ENCODE measurements around the gene LDB2.

LDB2 gene

GRCh38 chr4:16764622-16765021, 133.8 kb downstream of the LDB2 start:
- ChIA-PET CTCF (interaction anchor here (0.6 kb wide), 1 partner anchor 499 kb away, joined by 3 read pairs; no protein-coding TSS in a partner anchor), POLR2A (no interaction called here)
- no peak for DNase-seq (ENCODE audit: extremely low spot score)
- TF ChIP-seq SUZ12 (IDR thresholded peaks at IDR 0.05) (no peak), ZNF384 (IDR thresholded peaks at IDR 0.05) (no peak), CTBP1 (IDR thresholded peaks at IDR 0.05; ENCODE audit: borderline replicate concordance) (no peak), FOXK2 (IDR thresholded peaks at IDR 0.05) (no peak), FOXM1 (IDR thresholded peaks at IDR 0.05; ENCODE audit: borderline replicate concordance) (no peak), PKNOX1 (IDR thresholded peaks at IDR 0.05) (no peak), BHLHE40 (IDR thresholded peaks at IDR 0.05; ENCODE audit: borderline replicate concordance) (no peak), ELF4 (IDR thresholded peaks at IDR 0.05) (no peak)

- ChIA-PET POLR2A (no interaction called here), CTCF (interaction anchor here (0.6 kb wide), 1 partner anchor 465 kb away, joined by 5 read pairs; no protein-coding TSS in a partner anchor)
- TF ChIP-seq PKNOX1 (IDR thresholded peaks at IDR 0.05), result no peak
- TF ChIP-seq LEF1 (IDR thresholded peaks at IDR 0.05; ENCODE audit: borderline replicate concordance), result no peak
- no peak for TF ChIP-seq TARDBP (IDR thresholded peaks at IDR 0.05)
- TF ChIP-seq ARNT (IDR thresholded peaks at IDR 0.05), result no peak
- TF ChIP-seq SP1 (IDR thresholded peaks at IDR 0.05), result no peak
- TF ChIP-seq ZNF384 (IDR thresholded peaks at IDR 0.05), result no peak
- no peak for TF ChIP-seq NFRKB (IDR thresholded peaks at IDR 0.05)
- no peak for TF ChIP-seq CTBP1 (IDR thresholded peaks at IDR 0.05; ENCODE audit: borderline replicate concordance)
- TF ChIP-seq FOXK2 (IDR thresholded peaks at IDR 0.05), result no peak
- no peak for TF ChIP-seq BHLHE40 (IDR thresholded peaks at IDR 0.05; ENCODE audit: borderline replicate concordance)
- no peak for TF ChIP-seq ELF4 (IDR thresholded peaks at IDR 0.05)
- TF ChIP-seq L3MBTL2 (conservative IDR thresholded peaks at IDR 0.05), result no peak
- TF ChIP-seq FOXA1 (IDR thresholded peaks at IDR 0.05), result no peak
- TF ChIP-seq HDGF (IDR thresholded peaks at IDR 0.05; ENCODE audit: borderline replicate concordance), result no peak
- no peak for DNase-seq (ENCODE audit: extremely low spot score)
Observed at GRCh38 chr4:16760617-16761363, 137.7 kb downstream of the LDB2 start.

- no peak for TF ChIP-seq ZNF384 (IDR thresholded peaks at IDR 0.05)
- no peak for DNase-seq (ENCODE audit: extremely low spot score)
- ChIA-PET POLR2A (no interaction called here), CTCF (no interaction called here)
Observed at GRCh38 chr4:16759931-16760582, 138.4 kb downstream of the LDB2 start.

- DNase-seq (ENCODE audit: extremely low spot score), result no peak
- TF ChIP-seq HDGF (IDR thresholded peaks at IDR 0.05; ENCODE audit: borderline replicate concordance) (no peak), BHLHE40 (IDR thresholded peaks at IDR 0.05; ENCODE audit: borderline replicate concordance) (no peak), SUZ12 (IDR thresholded peaks at IDR 0.05) (no peak), LEF1 (IDR thresholded peaks at IDR 0.05; ENCODE audit: borderline replicate concordance) (no peak), ELF4 (IDR thresholded peaks at IDR 0.05) (no peak), NFRKB (IDR thresholded peaks at IDR 0.05) (no peak), L3MBTL2 (conservative IDR thresholded peaks at IDR 0.05) (no peak), FOXK2 (IDR thresholded peaks at IDR 0.05) (no peak), ARNT (IDR thresholded peaks at IDR 0.05) (no peak), ZNF384 (IDR thresholded peaks at IDR 0.05) (no peak), FOXA1 (IDR thresholded peaks at IDR 0.05) (no peak), SP1 (IDR thresholded peaks at IDR 0.05) (no peak), TARDBP (IDR thresholded peaks at IDR 0.05) (no peak), CTBP1 (IDR thresholded peaks at IDR 0.05; ENCODE audit: borderline replicate concordance) (no peak), FOXM1 (IDR thresholded peaks at IDR 0.05; ENCODE audit: borderline replicate concordance) (no peak), PKNOX1 (IDR thresholded peaks at IDR 0.05) (no peak)
- POLR2A ChIA-PET, result no interaction called here
- CTCF ChIA-PET, result no interaction called here
Observed at GRCh38 chr4:16758816-16759215, 139.6 kb downstream of the LDB2 start.

- POLR2A ChIA-PET, result no interaction called here
Observed at GRCh38 chr4:16758255-16758654, 140.2 kb downstream of the LDB2 start.

More at GRCh38 chr4:16758255-16758654, 140.2 kb downstream of the LDB2 start:
- CTCF ChIA-PET, result no interaction called here
- TF ChIP-seq SP1 (IDR thresholded peaks at IDR 0.05) (no peak), LEF1 (IDR thresholded peaks at IDR 0.05; ENCODE audit: borderline replicate concordance) (no peak), FOXK2 (IDR thresholded peaks at IDR 0.05) (no peak), FOXM1 (IDR thresholded peaks at IDR 0.05; ENCODE audit: borderline replicate concordance) (no peak), FOXA1 (IDR thresholded peaks at IDR 0.05) (no peak), HDGF (IDR thresholded peaks at IDR 0.05; ENCODE audit: borderline replicate concordance) (no peak), L3MBTL2 (conservative IDR thresholded peaks at IDR 0.05) (no peak), PKNOX1 (IDR thresholded peaks at IDR 0.05) (no peak), ELF4 (IDR thresholded peaks at IDR 0.05) (no peak), ZNF384 (IDR thresholded peaks at IDR 0.05) (no peak), BHLHE40 (IDR thresholded peaks at IDR 0.05; ENCODE audit: borderline replicate concordance) (no peak), SUZ12 (IDR thresholded peaks at IDR 0.05) (no peak)
- no peak for DNase-seq (ENCODE audit: extremely low spot score)
